ENCODE results near the gene WDR12. TPM values are rescaled to one million over a fixed set of nuclear protein-coding genes. Genes with fewer than 3 reads are reported as not detected.
A peak's percentile ranks its signal among the peaks of the same experiment; 100 is the strongest.
"Not testable (repeated sequence)": the region's sequence is repeated elsewhere in the genome, so short reads cannot be mapped to it uniquely, and the experiment has no call there.

The WDR12 gene
- total RNA-seq (2014; rRNA removed; shearing (Covaris generic)): 64.1 and 72.1 TPM in 2 replicates

- DNase-seq (ENCODE audit: low read depth): peak; percentile 94
Observed at GRCh38 chr2:202911512-202912341, at the start of gene WDR12, which contains the start of gene CARF. WDR12 (minus strand) TSS chr2:202911673; CDS start chr2:202911476, 197 bp downstream. CARF (plus strand) TSS chr2:202912275; CDS start chr2:202941903, 29,628 bp downstream.

- DNase-seq (ENCODE audit: low read depth): no peak
Observed at GRCh38 chr2:202960524-202960923, 49.1 kb upstream of the WDR12 start.

DNA sequence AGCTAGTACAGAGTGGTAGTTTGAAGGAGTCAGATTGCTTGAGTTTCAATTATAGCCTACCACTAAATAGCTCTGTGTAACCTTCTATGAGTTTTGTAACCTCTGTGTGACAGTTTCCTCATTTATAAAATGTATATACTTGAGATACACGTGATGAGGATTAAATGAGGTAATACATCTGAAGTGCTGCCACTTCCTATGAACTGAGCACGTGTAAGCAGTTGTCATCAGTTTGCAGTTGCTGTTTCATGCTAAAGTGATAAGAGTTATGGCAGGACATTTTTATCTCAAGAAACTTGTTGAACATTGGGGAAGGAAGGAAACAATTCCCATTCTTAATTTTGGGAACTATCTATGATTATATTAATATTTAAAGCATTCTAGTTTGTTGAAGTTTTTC, 39.1 kb upstream of the WDR12 start:
- DNase-seq (ENCODE audit: low read depth): no peak

DNA sequence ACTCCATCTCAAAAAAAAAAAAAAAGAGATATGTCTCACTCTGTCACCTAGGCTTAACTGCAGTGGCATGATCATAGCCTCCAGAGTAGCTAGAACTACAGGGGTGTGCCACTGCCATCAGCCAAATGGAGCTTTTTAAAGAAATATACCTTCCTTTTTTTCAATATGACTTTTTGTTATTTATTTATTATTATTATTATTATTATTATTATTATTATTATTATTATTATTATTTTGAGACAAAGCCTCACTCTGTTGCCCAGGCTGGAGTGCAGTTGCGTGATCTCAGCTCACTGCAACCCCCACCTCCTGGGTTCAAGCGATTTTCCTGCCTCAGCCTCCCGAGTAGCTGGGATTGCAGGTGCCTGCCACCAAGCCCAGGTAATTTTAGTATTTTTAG, 37.9 kb upstream of the WDR12 start:
- not testable (repeated sequence) for DNase-seq (ENCODE audit: low read depth)

DNA sequence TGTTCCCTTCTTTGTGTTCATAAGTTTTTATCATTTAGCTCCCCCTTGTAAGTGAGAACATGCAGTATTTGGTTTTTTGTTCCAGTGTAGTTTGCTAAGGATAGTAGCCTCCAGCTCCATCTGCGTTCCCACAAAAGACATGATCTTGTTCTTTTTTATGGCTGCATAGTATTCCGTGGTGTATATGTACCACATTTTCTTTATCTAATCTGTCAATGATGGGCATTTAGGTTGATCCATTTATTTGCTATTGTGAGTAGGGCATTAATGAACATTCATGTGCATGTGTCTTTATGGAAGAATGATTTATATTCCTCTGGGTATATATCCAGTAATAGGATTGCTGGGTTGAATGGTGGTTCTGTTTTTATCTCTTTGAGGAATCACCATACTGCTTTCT, 34.0 kb upstream of the WDR12 start:
- DNase-seq (ENCODE audit: low read depth): no peak

DNA sequence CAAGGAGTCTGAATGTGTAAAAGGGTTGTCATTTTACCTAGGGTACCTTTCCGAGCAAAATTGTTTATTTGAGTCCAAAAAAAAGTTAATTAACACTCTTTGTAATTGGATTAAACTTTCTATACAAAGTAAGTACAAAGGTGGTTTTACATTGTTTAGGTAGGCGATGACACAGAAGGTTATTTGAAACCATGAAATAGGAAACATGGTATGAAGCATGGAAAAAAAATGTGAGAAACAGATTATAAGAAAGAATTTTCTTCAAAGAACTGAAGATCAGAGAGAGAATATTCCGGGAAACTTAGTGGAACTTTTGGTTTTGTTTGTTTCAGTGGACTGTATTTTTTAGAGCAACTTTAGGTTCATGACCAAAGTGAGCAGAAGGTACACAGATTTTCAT, 33.3 kb upstream of the WDR12 start:
- DNase-seq (ENCODE audit: low read depth): no peak

GRCh38 chr2:202944408-202944807, 32.9 kb upstream of the WDR12 start:
- no peak for DNase-seq (ENCODE audit: low read depth)

DNA sequence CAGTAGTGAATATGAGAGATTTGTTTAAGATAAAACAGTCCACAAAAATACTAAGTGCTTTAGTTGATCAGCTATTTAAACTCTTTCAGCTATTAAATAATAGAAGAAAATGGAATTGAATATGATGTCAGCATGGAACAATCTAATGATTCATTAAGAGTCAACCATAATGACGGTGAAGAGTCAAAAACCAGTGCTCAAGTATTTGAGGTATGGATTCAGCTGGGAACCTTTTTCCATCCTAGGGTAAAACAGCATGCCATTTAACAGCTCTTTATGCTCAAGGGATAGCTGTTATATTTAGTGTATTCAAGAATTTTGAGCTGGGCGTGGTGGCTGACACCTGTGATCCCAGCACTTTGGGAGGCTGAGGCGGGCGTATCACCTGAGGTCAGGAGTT, 30.3 kb upstream of the WDR12 start:
- DNase-seq (ENCODE audit: low read depth): no peak

GRCh38 chr2:202938960-202939359, 27.5 kb upstream of the WDR12 start:
- DNase-seq (ENCODE audit: low read depth): no peak

DNA sequence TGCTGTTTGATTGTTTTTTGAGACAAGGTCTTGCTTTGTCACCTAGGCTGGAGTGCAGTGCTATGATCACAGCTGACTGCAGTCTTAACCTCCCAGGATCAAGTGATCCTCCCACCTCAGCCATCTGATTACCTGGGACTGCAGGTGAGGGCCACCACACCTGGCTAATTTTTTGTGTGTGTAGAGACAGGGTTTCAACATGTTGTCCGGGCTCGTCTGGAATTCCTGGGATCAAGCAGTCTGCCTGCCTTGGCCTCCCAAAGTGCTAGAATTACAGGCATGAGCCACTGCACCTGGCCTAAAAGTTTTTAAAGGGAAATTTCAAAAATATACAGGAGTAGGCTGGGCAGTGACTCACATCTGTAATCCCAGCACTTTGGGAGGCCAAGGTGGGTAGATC, 23.0 kb upstream of the WDR12 start:
- DNase-seq (ENCODE audit: low read depth): no peak

GRCh38 chr2:202933958-202934357, 22.5 kb upstream of the WDR12 start:
- DNase-seq (ENCODE audit: low read depth): no peak

DNA sequence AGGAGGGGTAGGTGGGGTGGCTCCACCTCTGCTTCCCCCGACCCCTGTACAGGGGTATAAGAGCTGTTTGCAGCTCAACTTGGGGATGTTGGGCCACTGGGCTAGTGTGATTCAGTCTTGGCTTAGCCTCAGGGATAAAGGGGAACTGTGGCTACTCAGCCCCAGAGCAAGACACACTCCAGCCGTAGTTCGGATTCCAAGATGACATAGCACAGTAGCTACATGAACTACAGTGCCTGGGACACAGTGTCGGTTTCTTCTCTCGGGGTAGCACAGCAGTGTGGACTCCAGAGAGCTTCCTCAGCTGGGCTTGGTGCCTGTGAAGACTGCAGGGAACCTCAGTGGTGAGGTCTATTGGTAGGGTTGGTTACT, 21.7 kb upstream of the WDR12 start:
- peak; percentile 76 for DNase-seq (ENCODE audit: low read depth)

- DNase-seq (ENCODE audit: low read depth): peak; percentile 94
Observed at GRCh38 chr2:202932425-202933138, 21.1 kb upstream of the WDR12 start.

- no peak for DNase-seq (ENCODE audit: low read depth)
Observed at GRCh38 chr2:202918860-202919259, 7.4 kb upstream of the WDR12 start.

- not testable (repeated sequence) for DNase-seq (ENCODE audit: low read depth)
Observed at GRCh38 chr2:202912342-202913201, 1.1 kb upstream of the WDR12 start.

GRCh38 chr2:202911203-202911511, 316 bp downstream of the WDR12 start:
- no peak for DNase-seq (ENCODE audit: low read depth)

- no peak for DNase-seq (ENCODE audit: low read depth)
Observed at GRCh38 chr2:202910698-202911097, 775 bp downstream of the WDR12 start.

- not testable (repeated sequence) for DNase-seq (ENCODE audit: low read depth)
Observed at GRCh38 chr2:202910250-202910649, 1.2 kb downstream of the WDR12 start.

DNA sequence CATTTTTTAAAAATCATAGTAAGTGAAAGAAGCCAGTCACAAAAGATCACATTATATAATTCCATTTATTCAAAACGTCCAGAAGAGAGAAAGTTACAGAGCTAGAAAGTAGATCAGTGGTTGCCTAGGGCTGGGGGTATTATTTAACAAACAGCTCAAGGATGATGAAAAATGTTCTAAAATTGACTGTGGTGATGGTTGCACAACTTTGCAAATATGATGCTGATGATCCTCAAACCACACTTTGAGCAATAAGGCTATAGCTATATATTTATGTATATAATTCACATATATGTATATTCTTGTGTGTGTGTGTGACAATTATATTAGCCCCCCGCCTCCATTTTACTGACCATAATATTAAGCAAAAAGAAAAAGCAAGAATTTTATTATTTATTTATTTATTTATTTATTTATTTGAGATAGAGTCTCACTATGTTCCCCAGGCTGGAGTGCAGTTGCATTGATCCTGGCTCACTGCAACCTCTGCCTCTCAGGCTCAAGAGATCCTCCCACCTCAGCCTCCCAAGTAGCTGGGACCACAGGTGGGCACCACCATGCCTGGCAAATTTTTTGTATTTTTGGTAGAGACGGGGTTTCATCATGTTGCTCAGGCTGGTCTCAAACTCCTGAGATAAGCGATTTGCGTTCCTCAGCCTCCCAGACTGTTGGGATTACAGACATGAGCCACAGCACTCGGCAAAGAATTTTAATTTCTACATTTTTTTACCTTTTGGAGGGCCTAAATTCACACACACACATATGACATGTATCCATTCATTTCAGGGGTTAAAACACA, 1.9 kb downstream of the WDR12 start:
- no peak for DNase-seq (ENCODE audit: low read depth)

- no peak for DNase-seq (ENCODE audit: low read depth)
Observed at GRCh38 chr2:202908186-202908585, 3.3 kb downstream of the WDR12 start.

- DNase-seq (ENCODE audit: low read depth): not testable (repeated sequence)
Observed at GRCh38 chr2:202905507-202905906, 6.0 kb downstream of the WDR12 start.
